PFSK-1 (cell line): Measurements from ENCODE around the gene ISX.

Source experiments
- POLR2AphosphoS5 ChIP-seq: IDR thresholded peaks from 2 replicates; pipeline ENCODE4 v1.6.1; 2012; ENCODE audit warnings: low read depth, mild to moderate bottlenecking, control low read depth, low read length, moderate library complexity
- REST ChIP-seq, 2 experiments: IDR thresholded peaks; 2 replicates each; pipeline versions ENCODE4 v1.6.1 to v1.8.0; 2011 to 2012; ENCODE audit warnings: low read depth in 2 of 2, low read length in 2 of 2, control low read depth in 1 of 2, inconsistent platforms in 1 of 2, mild to moderate bottlenecking in 1 of 2, moderate library complexity in 1 of 2; ENCODE audit not compliant: insufficient read depth in 1 of 2
- SIN3A ChIP-seq: IDR thresholded peaks from 2 replicates; pipeline ENCODE4 v1.6.1; 2012; ENCODE audit warnings: mild to moderate bottlenecking, low read length, moderate library complexity, borderline replicate concordance; ENCODE audit not compliant: insufficient read depth

GRCh38 chr22:35016909-35017308 lies 49.0 kb upstream of the ISX start:
- TF ChIP-seq REST (IDR thresholded peaks at IDR 0.05; ENCODE audit: insufficient read depth in 1 of 2, low read depth in 2 of 2, low read length in 2 of 2) = no peak
- TF ChIP-seq POLR2AphosphoS5 = no peak
- TF ChIP-seq SIN3A = no peak
